GM03348 (cell line): ENCODE data around the gene ZCWPW1.
"Not testable (repeated sequence)": the region's sequence is repeated elsewhere in the genome, so short reads cannot be mapped to it uniquely, and the experiment has no call there.

Experiments used
- DNase-seq: peaks from one replicate; pipeline ENCODE4 v3.0.0; 2012; ENCODE audit warnings: low spot score

Gene ZCWPW1

GRCh38 chr7:100456562-100456961 lies 28.1 kb upstream of the ZCWPW1 start:
- DNase-seq = no peak

GRCh38 chr7:100455206-100455605 lies 26.7 kb upstream of the ZCWPW1 start:
- DNase-seq = no peak

- DNase-seq = not testable (repeated sequence)
These were observed 25.4 kb upstream of the ZCWPW1 start for GRCh38 chr7:100453854-100454253.

GRCh38 chr7:100452513-100452912 lies 24.0 kb upstream of the ZCWPW1 start:
- no peak for DNase-seq

- no peak for DNase-seq
These were observed 20.8 kb upstream of the ZCWPW1 start for GRCh38 chr7:100449190-100449795.

- DNase-seq = not testable (repeated sequence)
These were observed 18.9 kb upstream of the ZCWPW1 start for GRCh38 chr7:100447363-100447762.

GRCh38 chr7:100446040-100446439 lies 17.5 kb upstream of the ZCWPW1 start:
- peak; percentile 36 for DNase-seq

GRCh38 chr7:100444311-100445278 lies 16.1 kb upstream of the ZCWPW1 start:
- DNase-seq = peak; percentile 40

GRCh38 chr7:100443096-100443840 lies 14.8 kb upstream of the ZCWPW1 start:
- no peak for DNase-seq

- DNase-seq = no peak
These were observed 13.4 kb upstream of the ZCWPW1 start for GRCh38 chr7:100441641-100442535.

GRCh38 chr7:100439244-100439643 lies 10.7 kb upstream of the ZCWPW1 start:
- DNase-seq = not testable (repeated sequence)

GRCh38 chr7:100438731-100439130 lies 10.2 kb upstream of the ZCWPW1 start:
- DNase-seq = not testable (repeated sequence)

- DNase-seq = no peak
These were observed 9.7 kb upstream of the ZCWPW1 start for GRCh38 chr7:100438172-100438571.

- no peak for DNase-seq
These were observed 8.9 kb upstream of the ZCWPW1 start for GRCh38 chr7:100437150-100438100.

GRCh38 chr7:100435401-100436304 lies 7.2 kb upstream of the ZCWPW1 start:
- peak; percentile 52 for DNase-seq

GRCh38 chr7:100434297-100435144 lies 6.0 kb upstream of the ZCWPW1 start:
- no peak for DNase-seq

GRCh38 chr7:100433592-100434296 lies 5.2 kb upstream of the ZCWPW1 start:
- no peak for DNase-seq

GRCh38 chr7:100433276-100433591 lies 4.7 kb upstream of the ZCWPW1 start:
- no peak for DNase-seq
